IPS DF 4.7 (cell line): ENCODE data around the gene PDE11A.
"Not testable (repeated sequence)": the region's sequence is repeated elsewhere in the genome, so short reads cannot be mapped to it uniquely, and the experiment has no call there.

Experiments used
- DNase-seq: peaks from one replicate; pipeline ENCODE4 v3.0.0-alpha.2; 2013; ENCODE audit warnings: low spot score; ENCODE audit errors: extremely low read depth

PDE11A gene

DNA sequence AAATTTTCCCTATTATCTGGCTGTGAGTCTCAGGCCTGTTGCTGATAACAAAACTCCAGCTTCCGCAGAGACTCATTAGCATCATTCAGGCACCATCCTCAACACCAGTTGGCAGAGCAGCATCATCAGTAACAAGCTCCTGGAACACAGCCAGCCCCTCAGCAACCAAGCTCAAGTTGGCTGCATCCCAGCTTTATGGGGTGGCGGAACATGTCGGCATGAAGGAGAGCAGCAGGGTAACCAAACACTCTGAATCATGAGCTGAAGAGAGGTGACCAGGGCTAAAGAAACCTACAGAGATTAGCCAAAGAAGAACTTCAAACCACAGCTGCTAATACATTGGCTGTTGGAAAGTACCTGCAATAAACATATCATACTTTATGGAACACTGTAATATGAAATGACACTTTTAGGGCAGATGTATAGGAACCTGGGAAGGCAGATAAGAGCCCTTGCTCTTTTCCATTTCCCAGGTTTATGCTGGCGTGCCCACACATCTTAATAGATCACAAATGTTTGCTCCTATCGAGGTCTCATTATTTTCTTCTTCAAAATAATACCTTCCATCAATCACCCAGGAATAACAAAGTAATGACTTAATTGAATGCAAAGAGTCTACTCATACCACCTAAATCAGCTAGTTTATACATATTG, 63.8 kb downstream of the PDE11A start:
- no peak for DNase-seq

DNA sequence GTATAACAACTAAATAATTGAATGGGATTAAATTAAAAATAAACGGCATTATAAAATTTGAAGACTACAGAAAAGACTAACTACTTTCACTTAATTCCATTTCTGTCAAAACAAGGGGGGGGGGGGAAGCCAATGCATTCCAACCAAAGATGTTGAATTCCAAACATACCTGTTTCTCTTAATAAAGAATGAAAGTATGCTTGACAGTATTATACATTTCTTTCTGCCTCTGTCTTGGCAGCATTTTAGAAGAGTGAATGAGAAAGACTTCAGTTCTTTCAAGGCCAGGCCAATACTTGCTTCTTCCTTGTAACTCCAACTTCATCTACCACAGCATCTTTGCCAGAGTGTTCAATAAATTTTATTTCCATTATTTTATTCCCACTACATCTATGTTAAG, 65.9 kb downstream of the PDE11A start:
- DNase-seq = no peak

DNA sequence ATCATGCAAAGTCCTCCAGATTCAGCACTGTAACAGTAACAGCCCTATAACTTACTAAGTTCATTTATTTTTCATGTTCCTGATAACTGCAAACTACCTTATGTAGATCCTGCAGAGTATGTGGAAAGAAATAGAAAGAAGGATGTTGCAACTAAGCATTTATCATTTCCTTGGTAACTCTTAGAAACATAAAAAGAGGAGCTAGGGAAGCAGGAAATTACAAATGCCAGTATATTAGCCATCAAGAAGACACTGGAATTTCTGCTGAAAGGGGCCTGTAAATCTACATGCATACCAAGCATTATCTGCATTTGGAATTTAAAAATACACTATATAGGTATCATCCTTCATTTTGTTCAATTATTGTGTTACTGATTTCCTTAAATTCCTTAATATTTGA, 66.8 kb downstream of the PDE11A start:
- no peak for DNase-seq

DNA sequence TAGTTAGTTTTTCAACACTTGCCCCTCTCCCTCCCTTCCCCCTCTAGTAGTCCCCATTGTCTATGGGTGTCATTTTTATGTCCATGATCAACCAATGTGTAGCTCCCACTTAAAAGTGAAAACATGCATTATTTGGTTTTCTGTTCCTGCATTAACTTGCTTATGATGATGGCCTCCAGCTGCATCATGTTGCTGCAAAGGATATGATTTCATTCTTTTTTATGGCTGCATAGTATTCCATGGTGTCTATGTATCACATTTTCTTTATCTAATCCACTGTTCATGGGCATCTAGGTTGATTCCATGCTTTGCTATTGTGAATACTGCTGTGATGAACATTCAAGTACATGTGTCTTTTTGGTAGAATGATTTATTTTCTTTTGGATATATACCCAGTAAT, 70.5 kb downstream of the PDE11A start:
- DNase-seq = no peak

DNA sequence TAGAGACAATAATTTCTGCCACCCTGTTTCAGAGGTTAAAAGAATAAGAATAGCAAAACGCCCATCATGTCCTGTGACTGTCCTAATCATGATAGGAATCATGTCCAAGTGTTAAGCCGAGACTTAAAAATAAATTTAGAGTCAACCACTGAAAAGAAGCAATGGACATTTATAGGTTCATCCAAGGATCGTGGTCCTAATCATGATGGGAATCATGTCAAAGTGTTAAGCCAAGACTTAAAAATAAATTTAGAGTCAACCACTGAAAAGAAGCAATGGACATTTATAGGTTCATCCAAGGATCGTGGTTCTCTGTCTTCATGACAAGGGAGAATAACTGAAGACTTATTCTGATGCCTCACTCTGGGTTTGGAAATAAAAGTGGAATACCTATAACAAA, 73.6 kb downstream of the PDE11A start:
- DNase-seq = no peak

DNA sequence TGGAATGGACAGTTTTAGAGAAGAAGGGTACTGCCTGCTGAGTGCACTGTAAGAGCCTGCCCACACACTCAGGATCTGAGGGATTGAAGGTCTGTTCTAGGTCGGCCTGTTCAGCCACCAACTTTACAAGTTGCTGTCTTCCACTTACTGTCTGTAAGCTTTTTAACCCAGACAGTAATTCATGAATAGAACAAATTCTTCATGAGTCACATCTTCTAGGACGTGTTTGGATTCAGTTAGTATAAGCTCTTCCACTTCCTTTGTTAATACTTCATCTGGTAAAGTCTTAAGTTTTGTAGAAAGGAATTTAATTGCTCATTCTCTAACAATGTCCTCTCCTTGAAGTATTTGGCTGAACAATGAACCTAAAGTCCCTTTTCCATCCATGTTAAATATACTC, 74.6 kb downstream of the PDE11A start:
- no peak for DNase-seq

DNA sequence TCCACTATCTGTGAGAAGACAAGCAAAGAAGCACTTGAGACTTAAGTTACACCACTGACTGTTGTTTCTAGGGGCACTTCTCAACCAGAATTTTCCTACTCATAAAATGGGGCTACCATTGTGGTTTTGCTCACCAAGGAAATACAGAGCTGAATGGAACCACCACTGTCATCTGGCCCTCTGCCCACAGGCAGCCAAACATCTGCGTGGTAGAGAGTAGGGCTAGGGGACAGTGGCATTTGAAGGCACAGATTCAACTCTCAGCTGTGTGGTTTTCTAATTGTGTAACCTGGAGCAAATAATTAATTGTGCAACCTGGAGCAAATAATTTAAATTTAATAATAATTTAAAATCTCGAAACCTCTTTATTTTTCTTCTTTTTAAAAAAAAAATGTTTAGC, 79.6 kb downstream of the PDE11A start:
- no peak for DNase-seq

DNA sequence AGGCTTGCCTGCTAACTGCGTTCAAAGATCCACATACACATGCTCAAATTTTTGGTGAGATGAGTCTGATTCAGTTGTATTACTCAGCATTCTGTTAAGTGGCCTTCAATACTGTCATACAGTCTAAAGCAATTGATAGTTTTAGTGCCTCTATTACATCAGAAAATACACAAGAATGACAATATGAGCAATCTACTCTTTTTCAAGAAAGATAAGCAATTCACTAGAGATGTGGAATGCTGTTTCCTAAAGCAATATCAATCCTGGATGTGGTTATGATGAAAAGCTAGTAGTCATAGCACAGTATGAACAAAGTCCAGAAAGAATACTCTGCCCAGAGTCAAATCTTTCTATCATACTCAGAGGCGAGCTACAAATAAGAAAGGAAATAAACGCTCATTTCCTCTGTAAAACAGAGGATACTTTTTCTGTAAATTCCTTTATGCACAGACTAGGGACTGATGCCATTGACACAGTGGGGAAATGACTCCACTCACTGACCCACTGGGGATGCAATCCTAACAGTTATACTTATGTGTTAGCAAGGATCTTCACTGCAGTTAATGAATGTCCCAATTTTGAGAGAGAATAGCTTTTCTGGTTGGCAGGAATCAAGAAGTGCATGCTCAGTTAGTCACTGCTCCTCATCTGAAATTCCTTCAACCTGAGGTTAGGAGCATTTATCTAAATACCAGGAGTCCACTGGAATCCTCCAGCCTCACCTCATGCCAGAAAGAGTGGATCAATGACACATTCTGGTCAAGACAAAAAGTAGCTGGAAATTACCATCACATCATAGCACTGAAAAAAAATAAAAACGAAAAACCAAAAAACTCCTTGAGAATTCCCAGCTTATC, 83.3 kb downstream of the PDE11A start:
- no peak for DNase-seq

DNA sequence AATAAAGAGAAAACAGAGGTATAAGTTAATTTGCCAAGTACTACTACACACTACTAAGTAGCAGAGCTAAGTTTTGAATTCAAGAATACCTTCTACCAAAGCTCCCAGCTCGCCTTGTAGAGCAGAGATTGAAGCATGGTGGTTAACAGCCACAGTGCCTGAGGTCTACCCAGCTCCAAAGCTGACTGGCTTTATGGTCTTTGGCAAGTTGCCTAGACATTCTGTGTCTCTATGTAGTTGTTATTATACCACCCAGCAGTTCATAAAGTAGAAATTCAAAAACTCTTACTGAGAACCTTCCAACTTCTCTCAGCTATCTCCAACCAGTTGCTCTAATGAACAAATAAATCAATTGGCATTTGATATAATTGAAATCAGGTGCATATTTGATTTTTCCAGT, 87.8 kb downstream of the PDE11A start:
- no peak for DNase-seq

DNA sequence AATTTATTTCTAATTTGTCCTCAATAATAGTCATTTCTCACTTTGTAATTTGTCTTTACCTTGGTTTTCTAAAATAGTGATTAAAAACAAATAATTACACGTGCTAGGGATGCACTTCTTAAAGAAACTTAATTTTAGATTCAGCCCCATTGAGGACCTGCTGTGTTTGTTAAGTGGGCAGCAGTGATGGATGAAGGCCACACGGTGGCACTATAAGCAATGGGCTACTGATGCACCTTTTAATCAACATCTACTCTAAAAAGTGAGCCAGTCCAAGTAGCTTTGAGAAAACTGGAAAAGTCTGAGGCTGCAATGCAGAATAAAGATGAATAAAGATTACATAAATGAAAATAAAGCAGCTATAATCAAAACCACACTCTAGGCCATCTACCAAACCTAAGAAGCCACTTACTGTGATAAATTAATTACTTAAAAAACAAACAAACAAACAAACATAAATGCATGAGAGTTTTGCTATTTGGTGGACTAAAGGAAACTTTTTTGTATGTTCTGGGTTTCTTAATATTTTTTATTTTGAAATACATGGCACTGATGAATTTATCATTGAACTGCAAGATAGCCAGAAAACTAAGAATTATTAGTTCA, 89.3 kb downstream of the PDE11A start:
- DNase-seq = peak; percentile 25

DNA sequence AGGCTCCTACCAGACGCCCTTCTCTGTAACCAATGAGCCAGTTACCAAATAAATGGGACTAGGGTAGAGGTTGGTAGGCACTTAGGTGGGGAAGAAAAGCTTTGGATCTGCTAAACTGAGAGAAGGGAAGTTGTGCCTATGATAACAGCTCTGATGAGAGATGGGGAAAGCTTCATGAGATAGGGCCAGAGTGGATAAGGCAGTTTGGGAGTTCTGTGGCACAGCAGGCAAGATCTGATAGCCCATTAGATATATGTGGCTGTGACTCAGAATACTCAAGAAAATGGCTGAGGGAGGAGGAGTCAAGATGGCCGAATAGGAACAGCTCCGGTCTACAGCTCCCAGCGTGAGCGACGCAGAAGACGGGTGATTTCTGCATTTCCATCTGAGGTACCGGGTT, 99.8 kb downstream of the PDE11A start:
- DNase-seq = peak; percentile 11

DNA sequence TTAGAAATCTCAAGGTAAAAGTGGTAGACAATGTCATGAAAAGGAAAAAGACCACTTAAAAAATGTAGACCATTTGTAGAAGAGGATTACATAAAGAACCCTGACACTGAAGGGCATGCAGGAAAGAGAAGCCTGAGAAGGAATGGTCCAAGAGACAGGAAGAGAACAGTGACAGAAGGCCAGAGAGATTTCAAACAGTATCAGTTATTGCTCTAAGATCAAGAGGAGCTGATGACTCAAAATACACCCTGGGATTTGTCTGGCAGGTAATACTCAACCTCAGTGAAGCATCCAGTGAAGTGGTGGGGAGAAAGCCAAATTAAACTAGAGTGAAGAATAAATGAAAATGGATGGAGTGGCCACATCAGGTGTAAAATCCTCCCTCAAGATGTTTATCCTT, 100.5 kb downstream of the PDE11A start:
- DNase-seq = no peak

DNA sequence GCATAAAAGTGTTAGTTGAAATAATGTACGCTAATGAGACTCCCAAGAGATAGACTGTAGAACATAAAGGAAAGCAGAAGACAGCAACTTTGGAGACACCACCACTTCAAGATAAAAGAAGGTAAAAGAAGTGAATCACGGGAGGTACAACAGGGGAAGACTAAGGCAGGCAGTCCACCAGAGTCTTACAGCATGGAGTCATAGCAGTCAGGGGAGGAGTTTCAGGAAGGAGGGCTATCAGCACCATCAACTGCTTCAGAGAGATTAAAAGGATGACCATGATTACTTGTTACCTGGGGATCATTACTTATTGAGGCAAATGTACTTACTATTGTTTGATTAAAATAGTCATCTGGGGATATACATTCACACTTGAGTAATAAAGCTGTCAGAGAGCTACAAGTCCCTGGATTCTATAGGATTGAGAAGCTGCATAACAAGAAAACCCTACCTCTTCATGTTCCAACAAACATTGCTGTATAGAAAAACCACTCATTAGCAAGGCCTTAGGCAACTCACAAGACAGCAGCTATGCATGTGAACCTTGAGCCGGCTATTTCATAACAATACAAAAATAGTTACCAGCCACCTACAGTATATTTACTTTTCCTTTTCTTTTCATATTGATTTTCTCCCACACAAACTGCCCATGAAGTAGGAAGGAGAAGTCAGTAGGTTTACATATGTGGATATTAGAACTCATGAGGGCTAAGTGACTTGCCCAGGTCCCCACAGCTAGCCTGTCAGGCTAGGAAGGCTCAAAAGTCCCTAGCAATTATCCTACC, 101.7 kb downstream of the PDE11A start:
- DNase-seq = no peak

DNA sequence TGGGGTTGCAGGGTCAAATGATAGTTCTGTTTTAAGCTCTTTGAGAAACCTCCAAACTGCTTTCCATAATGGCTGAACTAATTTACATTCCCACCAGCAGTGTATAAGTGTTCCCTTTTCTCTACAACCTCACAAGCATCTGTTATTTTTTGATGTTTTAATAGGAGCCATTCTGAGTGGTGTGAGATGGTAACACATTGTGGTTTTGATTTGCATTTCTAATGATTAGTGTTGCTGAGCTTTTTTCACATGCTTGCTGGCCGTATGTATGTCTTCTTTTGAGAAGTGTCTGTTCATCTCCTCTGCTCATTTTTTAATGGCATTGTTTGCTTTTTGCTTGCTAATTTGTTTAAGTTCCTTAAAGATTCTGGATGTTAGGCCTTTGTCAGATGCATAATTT, 107.7 kb downstream of the PDE11A start:
- no peak for DNase-seq

DNA sequence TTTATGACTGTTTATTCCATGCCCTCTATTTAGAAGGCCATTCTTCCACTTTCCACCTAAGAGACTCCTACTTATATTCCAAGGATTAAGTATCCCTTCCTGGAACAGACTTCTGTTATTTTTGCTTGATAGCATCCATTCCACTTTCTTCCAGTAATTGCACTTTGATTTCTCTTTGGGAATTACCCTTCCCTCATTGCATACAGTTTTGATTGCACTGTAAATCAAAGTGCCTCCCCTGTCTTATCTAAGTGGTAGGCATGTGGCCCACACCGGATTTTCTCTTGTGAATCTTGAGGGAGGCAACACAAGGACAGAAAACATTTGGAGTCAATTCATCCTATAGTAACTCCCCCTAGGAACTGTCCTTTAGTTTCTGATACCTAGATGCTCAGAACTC, 120.4 kb downstream of the PDE11A start:
- DNase-seq = no peak

DNA sequence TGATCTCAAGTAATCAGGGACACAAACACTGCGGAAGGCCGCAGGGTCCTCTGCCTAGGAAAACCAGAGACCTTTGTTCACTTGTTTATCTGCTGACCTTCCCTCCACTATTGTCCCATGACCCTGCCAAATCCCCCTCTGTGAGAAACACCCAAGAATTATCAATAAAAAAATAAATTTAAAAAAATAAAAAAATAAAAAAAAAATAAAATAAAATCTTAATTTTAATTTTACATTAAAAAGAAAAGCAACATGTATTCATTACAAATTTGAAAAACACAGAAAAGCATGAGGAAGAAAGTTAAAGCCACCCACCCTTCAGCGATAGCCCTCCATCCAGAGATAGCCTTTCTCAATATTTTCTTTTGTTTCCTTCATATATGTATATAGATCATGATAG, 125.0 kb downstream of the PDE11A start:
- not testable (repeated sequence) for DNase-seq

DNA sequence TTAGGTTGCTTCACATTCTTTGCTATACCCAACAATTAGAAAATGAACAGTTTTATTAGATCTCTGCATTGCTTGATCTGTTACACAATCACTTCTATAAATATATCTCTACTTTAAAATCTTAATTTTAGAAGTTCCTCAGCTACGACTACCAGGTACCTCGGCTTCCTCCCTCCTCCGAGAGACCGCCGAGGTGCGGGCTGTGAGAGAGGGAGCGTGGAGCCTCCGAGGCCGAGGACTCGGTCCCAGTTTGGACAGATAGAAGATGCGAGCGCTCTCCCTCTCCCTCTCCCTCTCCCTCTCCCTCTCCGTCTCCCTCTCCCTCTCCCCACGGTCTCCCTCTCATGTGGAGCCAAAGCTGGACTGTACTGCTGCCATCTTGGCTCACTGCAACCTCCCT, 128.0 kb downstream of the PDE11A start:
- not testable (repeated sequence) for DNase-seq

DNA sequence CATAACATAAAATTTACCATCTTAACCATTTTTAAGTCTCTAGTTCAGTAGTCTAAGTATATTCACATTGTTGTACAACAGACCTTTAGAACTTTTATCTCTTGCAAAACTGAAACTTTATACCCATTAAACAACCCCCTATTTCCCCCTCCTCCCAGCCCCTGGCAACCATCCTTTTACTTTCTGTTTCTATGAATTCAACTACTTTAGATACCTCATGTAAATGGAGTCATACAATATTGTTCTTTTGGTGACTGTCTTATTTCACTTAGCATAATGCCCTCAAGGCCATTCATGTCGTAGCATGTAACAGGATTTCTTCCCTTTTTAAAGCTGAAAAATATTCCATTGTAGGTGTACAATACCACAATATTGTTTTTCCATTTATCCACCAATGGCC, 129.8 kb downstream of the PDE11A start:
- no peak for DNase-seq

DNA sequence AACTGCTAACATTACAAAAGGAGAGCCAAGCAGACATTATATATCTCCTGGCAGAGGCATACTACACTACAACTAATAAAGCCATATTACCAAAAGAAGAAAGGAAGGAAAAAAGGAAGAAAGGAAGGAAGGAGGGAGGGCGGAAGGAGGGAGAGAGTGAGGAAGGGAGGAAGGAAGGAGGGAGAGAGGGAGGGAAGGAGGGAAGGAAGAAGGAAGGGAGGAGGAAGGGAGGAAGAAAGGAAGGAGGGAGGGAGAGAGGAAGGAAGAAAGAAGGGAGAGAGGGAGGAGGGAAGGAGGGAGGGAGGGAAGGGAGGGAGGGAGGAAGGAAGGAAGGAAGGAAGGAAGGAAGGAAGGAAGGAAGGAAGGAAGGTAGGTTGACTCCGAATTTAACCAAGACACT, 133.4 kb downstream of the PDE11A start:
- no peak for DNase-seq

DNA sequence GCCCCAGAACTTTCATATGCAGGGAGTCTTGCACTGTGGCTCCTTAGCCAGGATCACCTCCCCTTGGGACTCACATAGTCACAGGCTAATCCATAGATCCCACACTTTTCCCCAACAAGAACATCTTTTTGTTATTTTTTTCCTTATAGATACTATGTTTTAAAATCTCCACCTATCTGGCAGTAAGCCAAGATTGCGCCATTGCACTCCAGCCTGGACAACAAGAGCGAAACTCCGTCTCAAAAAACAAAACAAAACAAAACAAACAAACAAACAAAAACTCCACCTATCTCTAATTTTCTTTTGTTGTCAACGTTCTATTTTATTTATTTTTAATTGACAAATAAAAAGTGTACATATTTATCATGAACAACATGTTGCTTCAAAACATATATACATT, 141.7 kb downstream of the PDE11A start:
- DNase-seq = no peak

DNA sequence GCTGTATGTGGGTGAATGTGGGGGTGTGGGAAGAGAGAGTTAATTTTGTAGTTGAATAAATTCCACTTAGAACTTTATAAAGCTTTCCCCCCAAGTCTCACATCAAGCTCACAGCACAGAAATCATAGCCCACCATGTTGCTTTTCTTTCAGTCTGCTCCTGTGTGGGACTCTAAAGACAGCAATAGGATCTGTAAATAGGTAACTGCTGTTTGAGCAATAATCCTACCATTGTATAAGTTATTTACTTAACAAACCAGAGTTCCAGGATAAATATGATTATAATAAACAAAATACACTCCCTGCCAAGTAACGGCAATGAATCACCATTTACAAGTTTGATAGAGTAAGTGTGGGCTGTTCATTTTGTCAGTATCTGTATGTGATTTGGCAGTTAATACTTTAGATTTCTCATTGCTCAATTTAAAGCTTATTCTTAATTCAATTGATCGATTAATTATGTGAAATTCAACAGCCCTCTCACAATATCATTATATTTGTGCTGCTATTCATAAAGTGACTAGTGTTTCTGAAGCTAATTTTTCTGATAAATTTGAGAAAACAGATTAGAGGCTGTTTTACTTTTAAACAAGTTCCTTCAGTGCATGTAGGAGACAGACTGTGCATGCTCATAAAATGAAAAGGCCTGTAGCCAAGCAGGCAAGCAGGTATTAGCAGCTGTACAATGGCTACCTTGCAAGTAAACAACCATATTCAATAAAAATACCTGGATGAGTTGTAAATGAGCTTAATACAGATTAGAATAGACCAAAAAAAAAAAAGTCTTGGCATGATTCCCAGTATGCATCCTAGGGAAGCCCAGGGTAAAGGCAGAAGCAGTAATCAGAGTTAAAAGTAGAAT, 142.7 kb downstream of the PDE11A start:
- no peak for DNase-seq
